Esophagus squamous epithelium (tissue), 5 donors: ENCODE data around the gene EIF5A. TPM values are rescaled to one million over a fixed set of nuclear protein-coding genes. Genes with fewer than 3 reads are reported as not detected.

ENCODE experiments used
- DNase-seq: peaks from one replicate; lab custom pipeline; 2025; lab: John Stamatoyannopoulos, UW
- H3K27ac ChIP-seq, 4 donors: fragments of 200-600 bp; sonication (generic); one replicate each; pipeline ENCODE4 v1.5.1; 2016 to 2019; ENCODE audit warnings: mild to moderate bottlenecking in 1 of 4
- H3K27me3 ChIP-seq, 4 donors: fragments of 200-600 bp; sonication (generic); 1 replicate in 3 of 4; 2 replicates in 1 of 4; pipeline versions ENCODE4 v1.5.1 to v1.6.0; 2017 to 2021; ENCODE audit warnings: antibody characterized with exemption in 1 of 4
- H3K36me3 ChIP-seq, 3 donors: fragments of 200-600 bp; sonication (generic); one replicate each; pipeline ENCODE4 v1.5.1; 2016 to 2019
- H3K4me1 ChIP-seq, 3 donors: fragments of 200-600 bp; sonication (generic); one replicate each; pipeline ENCODE4 v1.5.1; 2017 to 2019
- H3K4me3 ChIP-seq, 4 donors: fragments of 200-600 bp; sonication (generic); 1 replicate in 3 of 4; 2 replicates in 1 of 4; pipeline ENCODE4 v1.5.1; 2016 to 2019; ENCODE audit warnings: mild to moderate bottlenecking in 2 of 4, moderate library complexity in 1 of 4
- H3K9me3 ChIP-seq, 3 donors: fragments of 200-600 bp; sonication (generic); one replicate each; pipeline ENCODE4 v1.5.1; 2016 to 2019
- POLR2A ChIP-seq, 4 donors: fragments of 450-650 bp; IDR thresholded peaks; one replicate each; pipeline ENCODE4 v1.6.1; 2017; ENCODE audit warnings: antibody characterized with exemption in 4 of 4, mild to moderate bottlenecking in 4 of 4, moderate library complexity in 3 of 4
- WGBS, 2 donors: methylation state at CpG; one replicate each; pipeline ENCODE4 v1.1.5; 2018; 5-methylcytosine and 5-hydroxymethylcytosine counted together
- intact Hi-C: fragments of 100-400 bp; cut with DNase I; formaldehyde crosslinking; loops from one replicate; pipeline ENCODE4 v1.15.0; 2022
- total RNA-seq, 4 donors: library from RNA; depleted of rRNA; stranded (reverse); fragments of >200 nt; gene quantifications; one replicate each; pipeline ENCODE4 v1.1.0, GENCODE V29; 2016
- TF ChIP-seq, protein P1 (sequence below), 6 experiments: fragments of 450-650 bp in 4 of 6; fragments of 200-600 bp in 2 of 6; sonication (generic) in 2 of 6; IDR thresholded peaks; one replicate each; pipeline ENCODE4 v1.5.1; 2016 to 2019; ENCODE audit warnings: antibody characterized with exemption in 6 of 6, mild to moderate bottlenecking in 4 of 6, moderate library complexity in 4 of 6
- donor health status: DM: yes; HTN: yes; CAD: no.

The EIF5A gene
- total RNA-seq, 4 donors from 2014 or later = 324 to 543 (median 394) TPM

DNA sequence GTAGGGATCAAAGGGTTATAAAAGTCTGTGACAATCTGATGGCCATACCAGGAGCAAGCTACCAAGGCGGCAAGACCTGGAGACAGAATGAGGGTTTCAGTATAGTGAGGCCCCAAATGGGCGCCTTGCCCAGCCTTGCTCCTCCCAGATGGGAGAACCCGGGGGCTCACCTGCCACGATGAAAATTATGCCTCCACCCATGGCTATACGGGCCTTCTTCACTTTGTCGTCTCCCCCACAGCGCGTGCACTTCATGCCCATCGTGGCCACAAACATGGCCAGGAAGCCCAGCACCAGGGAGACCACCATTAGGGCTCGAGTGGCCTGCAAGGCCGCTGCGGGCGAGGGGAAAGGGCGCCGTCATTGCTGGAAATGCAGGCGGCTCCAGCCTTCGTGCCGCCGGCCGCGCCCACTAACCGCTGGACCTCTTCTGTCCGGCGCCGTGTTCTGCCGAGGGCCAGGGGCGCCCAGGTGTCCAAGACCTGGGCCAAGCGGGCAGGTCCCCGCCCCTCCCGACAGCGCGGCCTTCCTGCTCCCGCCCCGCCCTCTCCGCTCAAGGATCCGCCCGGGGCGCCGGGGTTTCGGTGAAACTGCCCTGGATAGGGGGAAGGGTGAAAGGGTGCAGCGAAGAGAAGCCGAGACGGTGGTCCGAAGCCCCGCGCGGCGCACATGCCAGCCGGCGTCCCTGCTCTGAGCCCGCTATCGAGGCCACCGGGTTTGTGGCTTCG is 46.6 kb upstream of the EIF5A start:
- 20 to 22% methylated on average over 3 to 4 of the region's 54 CpGs for WGBS, 2 donors
- no peak for DNase-seq
- H3K9me3 ChIP-seq = no peaks in the 10 kb centered on the region
- peaks cover 0 to 51% (median 4%) of the 10 kb centered on the region in 4 donors for H3K27me3 ChIP-seq
- TF ChIP-seq, protein P1, sequence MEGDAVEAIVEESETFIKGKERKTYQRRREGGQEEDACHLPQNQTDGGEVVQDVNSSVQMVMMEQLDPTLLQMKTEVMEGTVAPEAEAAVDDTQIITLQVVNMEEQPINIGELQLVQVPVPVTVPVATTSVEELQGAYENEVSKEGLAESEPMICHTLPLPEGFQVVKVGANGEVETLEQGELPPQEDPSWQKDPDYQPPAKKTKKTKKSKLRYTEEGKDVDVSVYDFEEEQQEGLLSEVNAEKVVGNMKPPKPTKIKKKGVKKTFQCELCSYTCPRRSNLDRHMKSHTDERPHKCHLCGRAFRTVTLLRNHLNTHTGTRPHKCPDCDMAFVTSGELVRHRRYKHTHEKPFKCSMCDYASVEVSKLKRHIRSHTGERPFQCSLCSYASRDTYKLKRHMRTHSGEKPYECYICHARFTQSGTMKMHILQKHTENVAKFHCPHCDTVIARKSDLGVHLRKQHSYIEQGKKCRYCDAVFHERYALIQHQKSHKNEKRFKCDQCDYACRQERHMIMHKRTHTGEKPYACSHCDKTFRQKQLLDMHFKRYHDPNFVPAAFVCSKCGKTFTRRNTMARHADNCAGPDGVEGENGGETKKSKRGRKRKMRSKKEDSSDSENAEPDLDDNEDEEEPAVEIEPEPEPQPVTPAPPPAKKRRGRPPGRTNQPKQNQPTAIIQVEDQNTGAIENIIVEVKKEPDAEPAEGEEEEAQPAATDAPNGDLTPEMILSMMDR (IDR thresholded peaks at IDR 0.05) = no peak
- peak in 1 of 4 donors; percentile 33 for TF ChIP-seq POLR2A (IDR thresholded peaks at IDR 0.05)
- H3K4me3 ChIP-seq = peak overlapping the region; percentile 58 to 84 (median 69)
- peaks cover 10 to 49% (median 18%) of the 10 kb centered on the region in 3 donors for H3K36me3 ChIP-seq
- intact Hi-C loops = no loop called here
- peaks cover 20 to 68% (median 23%) of the 10 kb centered on the region in 3 donors for H3K4me1 ChIP-seq
- H3K27ac ChIP-seq = peak overlapping the region; percentile 89 to 99 (median 95)

DNA sequence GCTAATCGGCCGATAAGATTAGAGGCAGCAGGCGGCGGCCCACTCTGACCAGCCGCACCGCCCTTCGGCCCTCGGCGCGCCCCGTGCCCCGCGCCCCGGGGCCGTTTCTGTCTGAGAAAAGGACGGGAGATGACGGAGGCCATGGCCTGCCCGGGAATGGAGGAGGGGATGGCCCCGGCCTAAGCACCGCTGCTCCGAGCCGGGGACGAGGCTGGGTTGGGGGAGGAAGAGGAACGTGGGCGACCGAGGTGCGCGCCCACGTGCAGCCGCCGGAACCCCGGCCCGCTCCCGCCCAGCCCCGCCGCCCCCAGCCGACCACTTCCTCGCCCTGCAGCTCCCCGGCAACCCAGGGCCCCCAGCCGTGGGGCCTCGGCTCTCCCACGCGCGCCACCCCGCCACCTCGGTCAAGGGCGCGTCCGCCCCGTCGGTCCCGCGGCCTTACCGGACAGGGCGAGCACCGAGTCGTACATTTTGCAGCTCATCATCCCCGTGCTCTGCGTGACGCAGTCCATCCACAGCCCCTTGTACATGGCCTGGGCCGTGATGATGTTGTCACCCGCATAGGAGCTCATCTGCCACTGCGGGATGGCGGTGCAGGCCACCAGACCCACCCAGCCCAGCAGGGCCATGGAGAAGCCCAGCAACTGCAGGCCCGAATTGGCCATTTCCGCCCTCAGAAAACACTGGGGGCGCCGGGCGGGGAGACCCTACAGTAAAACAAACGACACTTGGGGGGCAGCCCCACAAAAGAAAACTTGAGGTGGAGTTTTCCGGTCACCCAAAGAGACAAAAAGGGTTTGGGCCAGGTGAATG is 45.8 kb upstream of the EIF5A start:
- H3K27me3 ChIP-seq = peaks cover 0 to 52% (median 4%) of the 10 kb centered on the region in 4 donors
- intact Hi-C loops = no loop called here
- peaks cover 10 to 41% (median 12%) of the 10 kb centered on the region in 3 donors for H3K36me3 ChIP-seq
- no peak for DNase-seq
- H3K27ac ChIP-seq = peak overlapping the region; percentile 89 to 99 (median 95)
- no peaks in the 10 kb centered on the region for H3K9me3 ChIP-seq
- H3K4me1 ChIP-seq = peaks cover 20 to 68% (median 23%) of the 10 kb centered on the region in 3 donors
- WGBS, 2 donors = 4 to 41% methylated on average over 5 to 7 of the region's 71 CpGs
- H3K4me3 ChIP-seq = peak overlapping the region; percentile 58 to 84 (median 69)
- no peak for TF ChIP-seq POLR2A (IDR thresholded peaks at IDR 0.05)
- TF ChIP-seq, protein P1 (IDR thresholded peaks at IDR 0.05) = no peak

DNA sequence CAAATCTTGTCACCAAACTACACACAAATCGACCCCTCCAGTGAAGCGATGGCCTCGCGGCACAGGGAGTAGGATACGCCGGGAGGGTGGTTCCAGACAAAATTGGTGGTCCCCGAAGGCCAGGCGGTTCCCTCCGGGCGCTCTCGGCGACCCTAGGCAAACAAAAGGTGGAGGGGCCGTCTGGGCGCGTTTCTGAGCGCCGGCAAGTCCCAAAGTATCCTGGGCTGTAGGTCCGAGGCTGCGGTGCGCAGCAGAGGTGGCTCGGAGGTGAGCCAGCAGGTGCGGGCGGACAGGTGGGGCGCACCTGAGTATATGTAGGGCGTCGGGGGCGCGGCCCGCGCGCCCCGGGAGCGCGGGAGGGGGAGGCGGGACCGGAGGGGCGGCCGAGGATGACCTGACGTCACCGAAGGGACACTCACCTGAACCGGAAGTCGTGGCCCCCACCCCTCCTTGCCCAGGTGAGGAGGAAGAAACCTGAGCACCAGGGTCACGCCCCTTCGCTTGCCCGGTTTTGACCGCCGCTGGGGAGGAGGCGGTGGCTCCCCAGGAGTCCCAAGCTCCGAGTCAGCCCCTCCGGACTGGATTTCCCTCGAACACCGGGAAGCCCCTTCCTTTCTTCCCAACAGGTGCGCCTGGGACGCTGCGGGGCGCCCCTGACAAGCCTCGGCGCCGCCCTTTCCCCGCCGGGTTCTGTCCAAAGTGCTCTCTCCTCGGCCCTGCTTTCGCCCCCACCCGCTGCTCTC is 45.1 kb upstream of the EIF5A start, which contains the start of gene CLDN7:
Gene CLDN7 (minus strand): TSS at position 287 of the 743 bp plus-strand sequence. CDS start 435 bp downstream, outside the sequence.
- DNase-seq = no peak
- peak within 1 kb of the TSS; percentile 89 to 99 (median 95) for H3K27ac ChIP-seq
- intact Hi-C loops = no loop called here
- peaks cover 7 to 34% (median 10%) of the 10 kb centered on the region in 3 donors for H3K36me3 ChIP-seq
- 5 to 14% methylated on average over 13 to 36 of the region's 64 CpGs for WGBS, 2 donors
- TF ChIP-seq, protein P1 (IDR thresholded peaks at IDR 0.05) = peak in 2 of 6 experiments; percentile 7 to 9
- peak in 3 of 4 donors; percentile 20 to 80 (median 69) for TF ChIP-seq POLR2A (IDR thresholded peaks at IDR 0.05)
- no peaks in the 10 kb centered on the region for H3K9me3 ChIP-seq
- H3K4me3 ChIP-seq = peak within 1 kb of the TSS; percentile 58 to 84 (median 69)
- H3K4me1 ChIP-seq = peaks cover 20 to 68% (median 23%) of the 10 kb centered on the region in 3 donors
- peaks cover 0 to 55% (median 4%) of the 10 kb centered on the region in 4 donors for H3K27me3 ChIP-seq

DNA sequence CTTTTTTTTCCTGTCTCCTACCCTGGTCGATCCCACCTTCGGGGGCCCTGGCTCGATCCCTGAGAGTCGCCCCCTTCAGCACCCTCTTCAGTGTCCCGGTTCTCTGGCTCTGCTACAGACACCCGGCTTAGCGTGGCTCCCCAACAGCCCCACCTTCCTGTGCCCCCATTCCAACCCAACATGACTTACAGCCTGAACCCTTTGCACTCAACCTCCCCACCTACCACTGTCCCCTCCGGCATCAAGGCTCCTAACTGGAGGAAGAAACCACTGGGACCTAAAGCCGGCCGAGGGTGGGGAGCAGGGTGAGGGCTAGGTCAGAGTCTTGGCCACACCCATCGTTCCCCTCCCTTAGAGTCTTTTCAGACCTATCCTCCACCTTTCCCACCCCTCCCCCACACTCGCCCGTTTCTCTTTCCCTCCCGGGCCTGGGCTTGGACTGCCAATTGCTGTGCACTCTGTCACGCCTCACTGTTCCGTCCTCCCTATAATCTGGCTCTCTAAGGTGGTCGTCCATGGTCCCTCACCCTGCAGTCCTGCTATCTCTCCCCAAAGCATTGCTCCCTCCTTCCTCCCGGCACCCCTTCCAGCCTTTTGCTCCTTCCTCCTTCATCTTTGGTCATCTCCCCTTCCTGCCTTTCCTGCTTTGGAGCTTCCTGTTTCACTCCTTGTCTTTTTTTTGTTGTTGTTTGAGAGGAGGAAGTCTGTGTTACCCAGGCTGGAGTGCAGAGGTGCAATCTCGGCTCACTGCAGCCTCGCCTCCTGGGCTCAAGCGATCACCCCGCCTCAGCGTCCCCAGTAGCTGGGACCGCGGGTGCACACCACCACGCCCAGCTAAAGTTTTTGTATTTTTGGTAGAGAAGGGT is 44.3 kb upstream of the EIF5A start:
- no peak for DNase-seq
- Histone ChIP-seq H3K27me3 (peaks cover 0 to 59% (median 4%) of the 10 kb centered on the region in 4 donors), H3K4me1 (peaks cover 20 to 68% (median 23%) of the 10 kb centered on the region in 3 donors), H3K36me3 (peaks cover 0 to 26% (median 4%) of the 10 kb centered on the region in 3 donors), H3K9me3 (no peaks in the 10 kb centered on the region), H3K27ac (peak overlapping the region; percentile 84 to 99 (median 95)), H3K4me3 (peak overlapping the region; percentile 58 to 84 (median 69))
- 8 to 12% methylated on average over 25 to 26 of the region's 26 CpGs for WGBS, 2 donors
- TF ChIP-seq POLR2A (IDR thresholded peaks at IDR 0.05) = peak in 1 of 4 donors; percentile 6
- TF ChIP-seq, protein P1 (IDR thresholded peaks at IDR 0.05) = no peak
- intact Hi-C loops = no loop called here
